Lung (tissue), 12 donors: ENCODE measurements around the gene NR3C1. TPM values are rescaled to one million over a fixed set of nuclear protein-coding genes. Genes with fewer than 3 reads are reported as not detected.
A peak's percentile ranks its signal among the peaks of the same experiment; 100 is the strongest.

Experiments
- ATAC-seq: fragments of 200-7000 bp; cut with Tn5 transposase; one replicate; pipeline ENCODE4 v1.9.1; 2020; ENCODE audit warnings: moderate number of reproducible peaks; ENCODE audit not compliant: insufficient read depth, low FRiP score
- DNase-seq, 3 donors: peaks; one replicate each; pipeline ENCODE4 v3.0.0-alpha.2; 2013 to 2017
- H3K27ac ChIP-seq, 2 donors: one replicate each; pipeline ENCODE4 v1.5.1; 2013; ENCODE audit warnings: mild to moderate bottlenecking in 2 of 2, moderate library complexity in 2 of 2, control low read depth in 1 of 2, inconsistent platforms in 1 of 2, low read depth in 1 of 2, low read length in 1 of 2
- H3K27me3 ChIP-seq, 3 donors: one replicate each; pipeline ENCODE4 v1.5.1; 2013; ENCODE audit warnings: low read length in 2 of 3; ENCODE audit not compliant: control insufficient read depth in 3 of 3, insufficient read depth in 3 of 3
- H3K36me3 ChIP-seq, 4 donors: one replicate each; pipeline ENCODE4 v1.5.1; 2013; ENCODE audit warnings: low read length in 4 of 4, mild to moderate bottlenecking in 1 of 4, moderate library complexity in 1 of 4; ENCODE audit not compliant: control insufficient read depth in 4 of 4, insufficient read depth in 4 of 4
- H3K4me1 ChIP-seq, 5 donors: one replicate each; pipeline ENCODE4 v1.5.1; 2013; ENCODE audit warnings: low read length in 5 of 5, mild to moderate bottlenecking in 2 of 5, moderate library complexity in 1 of 5; ENCODE audit not compliant: control insufficient read depth in 5 of 5, insufficient read depth in 5 of 5
- H3K4me3 ChIP-seq: one replicate; pipeline ENCODE4 v1.5.1; 2013; ENCODE audit warnings: mild to moderate bottlenecking, control low read depth, moderate library complexity
- H3K9ac ChIP-seq, 2 donors: one replicate each; pipeline ENCODE4 v1.5.1; 2013; ENCODE audit warnings: low read length in 2 of 2, control low read depth in 1 of 2; ENCODE audit not compliant: insufficient read depth in 1 of 2
- H3K9me3 ChIP-seq, 4 donors: one replicate each; pipeline ENCODE4 v1.5.1; 2013; ENCODE audit warnings: low read length in 3 of 4, mild to moderate bottlenecking in 1 of 4, moderate library complexity in 1 of 4; ENCODE audit not compliant: control insufficient read depth in 4 of 4, insufficient read depth in 3 of 4
- WGBS, 2 donors: extraction: QIAGEN DNeasy Blood & Tissue Kit; methylation state at CpG; one replicate each; pipeline ENCODE4 v1.1.7; 2013; 5-methylcytosine and 5-hydroxymethylcytosine counted together
- polyA plus RNA-seq, 2 donors: library from polyadenylated mRNA; stranded (reverse); fragments of 200-250 nt; gene quantifications; one replicate each; pipeline ENCODE4 v1.2.1, GENCODE V29; 2013
- total RNA-seq, 2 donors: library from RNA; depleted of rRNA in 1 of 2; stranded (reverse); fragments of >200 nt in 1 of 2; gene quantifications; one replicate each; pipeline ENCODE4 v1.2.1, GENCODE V29; 2014 to 2021
- TF ChIP-seq, protein P1 (sequence below): IDR thresholded peaks from 2 replicates; pipeline ENCODE4 v1.5.1; 2012; ENCODE audit warnings: mild to moderate bottlenecking; ENCODE audit errors: control extremely low read depth, extremely low read depth
- donor health status: control.
- donor health status: control.
- donor health status: Bipolar disorder and iron deficiency.
- donor health status: healthy.
- donor health status: DM: yes; HTN: yes; CAD: no.

Gene NR3C1
- total and polyA plus RNA-seq, 4 donors: 21.6 to 103 (median 48.2) TPM

GRCh38 chr5:143322176-143322575 lies 81.3 kb downstream of the NR3C1 start:
- peaks cover 2 to 34% (median 10%) of the 10 kb centered on the region in 5 donors for H3K4me1 ChIP-seq
- WGBS, 2 donors: 40 to 81% methylated on average over 1 of the region's 1 CpG
- H3K27me3 ChIP-seq: no peaks in the 10 kb centered on the region
- H3K4me3 ChIP-seq: no peak overlapping the region
- H3K9me3 ChIP-seq: no peaks in the 10 kb centered on the region
- ATAC-seq (no peak), DNase-seq (no peak)
- H3K27ac ChIP-seq: no peak overlapping the region
- H3K36me3 ChIP-seq: peaks cover 0 to 3% (median 0%) of the 10 kb centered on the region in 4 donors
- H3K9ac ChIP-seq: no peak overlapping the region
- TF ChIP-seq, protein P1, sequence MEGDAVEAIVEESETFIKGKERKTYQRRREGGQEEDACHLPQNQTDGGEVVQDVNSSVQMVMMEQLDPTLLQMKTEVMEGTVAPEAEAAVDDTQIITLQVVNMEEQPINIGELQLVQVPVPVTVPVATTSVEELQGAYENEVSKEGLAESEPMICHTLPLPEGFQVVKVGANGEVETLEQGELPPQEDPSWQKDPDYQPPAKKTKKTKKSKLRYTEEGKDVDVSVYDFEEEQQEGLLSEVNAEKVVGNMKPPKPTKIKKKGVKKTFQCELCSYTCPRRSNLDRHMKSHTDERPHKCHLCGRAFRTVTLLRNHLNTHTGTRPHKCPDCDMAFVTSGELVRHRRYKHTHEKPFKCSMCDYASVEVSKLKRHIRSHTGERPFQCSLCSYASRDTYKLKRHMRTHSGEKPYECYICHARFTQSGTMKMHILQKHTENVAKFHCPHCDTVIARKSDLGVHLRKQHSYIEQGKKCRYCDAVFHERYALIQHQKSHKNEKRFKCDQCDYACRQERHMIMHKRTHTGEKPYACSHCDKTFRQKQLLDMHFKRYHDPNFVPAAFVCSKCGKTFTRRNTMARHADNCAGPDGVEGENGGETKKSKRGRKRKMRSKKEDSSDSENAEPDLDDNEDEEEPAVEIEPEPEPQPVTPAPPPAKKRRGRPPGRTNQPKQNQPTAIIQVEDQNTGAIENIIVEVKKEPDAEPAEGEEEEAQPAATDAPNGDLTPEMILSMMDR: no peak

GRCh38 chr5:143319437-143320227 lies 83.9 kb downstream of the NR3C1 start:
- WGBS, 2 donors: 75 to 86% methylated on average over 5 of the region's 5 CpGs
- peaks cover 7 to 45% (median 19%) of the 10 kb centered on the region in 5 donors for H3K4me1 ChIP-seq
- DNase-seq: peak in 1 of 3 donors; percentile 61

DNA sequence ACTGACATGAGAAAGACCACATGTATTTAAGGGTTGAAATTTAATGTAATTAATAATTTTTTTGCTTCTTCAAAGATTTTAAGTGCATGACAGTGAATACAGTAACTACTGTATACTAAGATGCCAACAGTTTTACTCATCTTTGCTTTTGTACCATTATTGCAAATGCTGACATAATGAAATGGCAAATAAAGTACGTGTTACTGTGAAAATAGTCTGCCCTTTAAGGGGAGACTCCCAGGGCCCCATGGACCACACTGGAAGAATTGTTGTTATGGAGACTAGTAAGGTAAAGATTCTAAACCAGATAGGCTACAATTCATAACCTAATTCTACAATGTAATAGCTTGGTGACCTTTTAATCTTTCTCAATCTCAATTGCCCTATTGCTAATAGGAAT lies 84.7 kb downstream of the NR3C1 start:
- ATAC-seq: no peak
- Histone ChIP-seq H3K9me3 (no peaks in the 10 kb centered on the region), H3K27me3 (no peaks in the 10 kb centered on the region), H3K4me3 (no peak overlapping the region), H3K9ac (no peak overlapping the region), H3K27ac (no peak overlapping the region), H3K4me1 (peaks cover 5 to 48% (median 22%) of the 10 kb centered on the region in 5 donors), H3K36me3 (peaks cover 0 to under 1% (median 0%) of the 10 kb centered on the region in 4 donors)
- WGBS, 2 donors: 93 to 100% methylated on average over 1 of the region's 1 CpG
- no peak for DNase-seq
- TF ChIP-seq, protein P1: no peak

More at GRCh38 chr5:143319437-143320227, 83.9 kb downstream of the NR3C1 start:
- TF ChIP-seq, protein P1: no peak
- Histone ChIP-seq H3K36me3 (peaks cover 0 to 3% (median 0%) of the 10 kb centered on the region in 4 donors), H3K4me3 (no peak overlapping the region), H3K9ac (no peak overlapping the region), H3K9me3 (no peaks in the 10 kb centered on the region), H3K27ac (no peak overlapping the region), H3K27me3 (no peaks in the 10 kb centered on the region)
- ATAC-seq: no peak
